ENCODE data around the gene PC.

Gene PC

GRCh38 chr11:66953081-66953833, 4.9 kb downstream of the PC start:
- no peak for DNase-seq

- DNase-seq = no peak
Measured at GRCh38 chr11:66951927-66952337, 6.3 kb downstream of the PC start.

GRCh38 chr11:66951135-66951534, 7.0 kb downstream of the PC start:
- DNase-seq = no peak

GRCh38 chr11:66950112-66950535, 8.1 kb downstream of the PC start:
- no peak for DNase-seq

GRCh38 chr11:66938582-66939135, 19.5 kb downstream of the PC start:
- no peak for DNase-seq

GRCh38 chr11:66937193-66937733, 20.9 kb downstream of the PC start:
- no peak for DNase-seq

GRCh38 chr11:66936311-66936711, 21.9 kb downstream of the PC start:
- DNase-seq = no peak

GRCh38 chr11:66934950-66935779, 23.0 kb downstream of the PC start:
- no peak for DNase-seq

GRCh38 chr11:66933531-66933930, 24.7 kb downstream of the PC start:
- DNase-seq = no peak

- no peak for DNase-seq
Measured at GRCh38 chr11:66932543-66932942, 25.6 kb downstream of the PC start.

- DNase-seq = no peak
Measured at GRCh38 chr11:66929753-66930152, 28.4 kb downstream of the PC start.

GRCh38 chr11:66924272-66924671, 33.9 kb downstream of the PC start:
- DNase-seq = no peak

- no peak for DNase-seq
Measured at GRCh38 chr11:66922551-66922950, 35.6 kb downstream of the PC start.

GRCh38 chr11:66920978-66921784, 37.0 kb downstream of the PC start:
- DNase-seq = no peak

- DNase-seq = no peak
Measured at GRCh38 chr11:66919923-66920322, 38.3 kb downstream of the PC start.

- DNase-seq = no peak
Measured at GRCh38 chr11:66918741-66919140, 39.4 kb downstream of the PC start.

GRCh38 chr11:66915866-66916265, 42.3 kb downstream of the PC start:
- DNase-seq = no peak

- no peak for DNase-seq
Measured at GRCh38 chr11:66915046-66915832, 42.9 kb downstream of the PC start.

- no peak for DNase-seq
Measured at GRCh38 chr11:66914505-66914904, 43.7 kb downstream of the PC start.

- DNase-seq = no peak
Measured at GRCh38 chr11:66912911-66913310, 45.3 kb downstream of the PC start.

- no peak for DNase-seq
Measured at GRCh38 chr11:66912361-66912760, 45.8 kb downstream of the PC start.

- no peak for DNase-seq
Measured at GRCh38 chr11:66910669-66911068, 47.5 kb downstream of the PC start.

Measured in left hindlimb (tissue), 1 donor.